ENCODE measurements around the gene ZNF236. TPM values are rescaled to one million over a fixed set of nuclear protein-coding genes. Genes with fewer than 3 reads are reported as not detected.

The ZNF236 gene
- total and polyA plus RNA-seq, 2 of the 8 experiments (the other 6 are each of a cell fraction or from before 2014, with no cell fraction given), result 6.7 to 14.5 TPM

DNA sequence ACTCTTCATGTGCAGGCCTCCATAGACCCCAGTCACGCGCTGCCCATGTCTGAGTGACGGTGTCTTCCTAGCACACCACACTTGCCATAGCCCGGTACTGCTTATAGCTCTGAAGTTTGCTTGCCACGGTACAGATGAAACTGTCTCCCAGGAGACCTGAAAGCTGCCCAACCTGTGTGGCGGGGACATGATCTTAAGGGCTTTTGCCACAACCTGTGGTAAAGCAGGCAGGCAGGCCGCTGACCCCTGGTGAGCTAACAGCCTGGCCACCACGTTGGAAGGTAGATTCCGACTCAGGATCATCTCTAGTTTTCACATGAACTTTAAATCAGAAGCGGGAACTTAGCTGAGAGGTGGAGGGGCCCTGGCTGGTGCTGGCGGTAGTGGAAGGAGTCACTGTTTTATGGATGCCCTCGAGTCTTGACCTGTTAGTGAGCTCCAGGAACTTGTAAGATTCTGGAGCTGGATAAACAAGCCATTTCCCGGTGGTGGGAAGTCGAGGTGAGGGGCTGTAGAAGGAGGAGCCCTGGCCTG lies 153.3 kb downstream of the ZNF236 start:
- Histone ChIP-seq H2BK120ac (replicated peaks; ENCODE audit: low read depth, low read length) (no peak overlapping the region), H3K4me1 (replicated peaks in 1 of 4; ENCODE audit: control insufficient read depth in 3 of 4, insufficient read depth in 4 of 4, low read length in 3 of 4) (peaks cover 0 to 10% (median 7%) of the 10 kb centered on the region in 4 experiments; a peak in 6 of 7 replicates), H3K23me2 (ENCODE audit: low read depth, low read length) (no peaks in the 10 kb centered on the region), H3K4ac (replicated peaks; ENCODE audit: insufficient read length, low read depth, low read length) (no peak overlapping the region), H2AK5ac (ENCODE audit: low read depth, low read length) (no peak overlapping the region), H3K27ac (ENCODE audit: low read depth, low read length) (no peak overlapping the region), H3K27me3 (replicated peaks in 1 of 4; ENCODE audit: control insufficient read depth in 3 of 4, extremely low read depth in 1 of 4, insufficient read depth in 3 of 4, low read length in 3 of 4) (no peaks in the 10 kb centered on the region), H3K56ac (replicated peaks; ENCODE audit: insufficient read length, low read depth, low read length) (no peak overlapping the region), H3K18ac (ENCODE audit: extremely low read depth, low read length) (no peak overlapping the region; the same call in 1 of the 2 replicates), H2BK20ac (ENCODE audit: low read length) (no peak overlapping the region), H3K4me3 (ENCODE audit: extremely low read depth in 1 of 4, insufficient read depth in 2 of 4, low read depth in 3 of 4, low read length in 4 of 4) (no peak overlapping the region), H3K79me2 (ENCODE audit: control insufficient read depth in 1 of 2, insufficient read depth in 2 of 2, low read length in 2 of 2) (no peaks in the 10 kb centered on the region), H3K9ac (replicated peaks in 1 of 4; ENCODE audit: extremely low read depth in 1 of 4, low read depth in 3 of 4, low read length in 3 of 4) (no peak overlapping the region), H2BK12ac (ENCODE audit: low read depth, low read length) (0 out of 2 replicates have a peak overlapping the region, but pooled peaks have one; percentile 17), H3K36me3 (ENCODE audit: control insufficient read depth in 2 of 4, insufficient read depth in 4 of 4, low read length in 3 of 4) (no peaks in the 10 kb centered on the region), H3K79me1 (ENCODE audit: low read depth, low read length) (no peaks in the 10 kb centered on the region), H4K20me1 (replicated peaks in 1 of 2; ENCODE audit: control insufficient read depth in 1 of 2, insufficient read depth in 2 of 2, low read length in 2 of 2) (no peaks in the 10 kb centered on the region), H4K8ac (ENCODE audit: extremely low read depth, insufficient read depth, low read length) (no peak overlapping the region), H2BK5ac (ENCODE audit: low read depth, low read length) (no peak overlapping the region), H3K23ac (ENCODE audit: insufficient read length) (no peak overlapping the region), H4K91ac (replicated peaks; ENCODE audit: insufficient read length, low read length) (no peak overlapping the region), H3K4me2 (ENCODE audit: insufficient read depth in 1 of 2, low read depth in 2 of 2, low read length in 2 of 2) (no peak overlapping the region), H3K9me3 (ENCODE audit: insufficient read depth in 2 of 2, low read depth in 1 of 2, low read length in 1 of 2) (no peaks in the 10 kb centered on the region), H3K14ac (ENCODE audit: insufficient read length) (no peak overlapping the region), H2AFZ (ENCODE audit: low read length) (no peak overlapping the region), H4K5ac (ENCODE audit: insufficient read length, low read depth, low read length) (no peak overlapping the region), H2BK15ac (ENCODE audit: low read length) (no peak overlapping the region)
- ChIA-PET POLR2A (ENCODE audit: partially characterized antibody) (no interaction called here), CTCF (ENCODE audit: partially characterized antibody) (interaction anchor here (1.1 to 13.3 kb wide), 4 partner anchors 8 to 174 kb away, joined by 4 to 188 read pairs (median 12); no protein-coding TSS in a partner anchor)
- no peak for TF ChIP-seq BRCA1 (IDR thresholded peaks at IDR 0.05; ENCODE audit: low read depth, low read length)
- no peak for TF ChIP-seq NANOG (IDR thresholded peaks at IDR 0.05; ENCODE audit: insufficient read depth, low read depth, low read length, poor library complexity, severe bottlenecking)
- TF ChIP-seq FOSL1 (IDR thresholded peaks at IDR 0.05; ENCODE audit: insufficient read depth, low read depth, low read length), result no peak
- TF ChIP-seq SAP30 (IDR thresholded peaks at IDR 0.05; ENCODE audit: insufficient read depth, insufficient replicate concordance, low read length), result no peak
- TF ChIP-seq POLR2A (IDR thresholded peaks at IDR 0.05; ENCODE audit: control extremely low read depth in 1 of 2, low read depth in 2 of 2, low read length in 2 of 2), result no peak
- no peak for TF ChIP-seq CHD2 (IDR thresholded peaks at IDR 0.05; ENCODE audit: low read length)
- TF ChIP-seq EZH2 (IDR thresholded peaks at IDR 0.05; ENCODE audit: low read depth, low read length, severe bottlenecking), result no peak
- no peak for TF ChIP-seq RXRA (IDR thresholded peaks at IDR 0.05; ENCODE audit: insufficient read depth, low read depth, low read length)
- no peak for TF ChIP-seq POLR2AphosphoS5 (IDR thresholded peaks at IDR 0.05; ENCODE audit: low read depth, low read length)
- no peak for TF ChIP-seq EP300 (IDR thresholded peaks at IDR 0.05; ENCODE audit: borderline replicate concordance in 1 of 2, low read depth in 2 of 2, low read length in 2 of 2)
- no peak for TF ChIP-seq GABPA (IDR thresholded peaks at IDR 0.05; ENCODE audit: borderline replicate concordance, insufficient read depth, low read length)
- no peak for TF ChIP-seq CEBPB (IDR thresholded peaks at IDR 0.05; ENCODE audit: low read depth, low read length)
- TF ChIP-seq NRF1 (IDR thresholded peaks at IDR 0.05; ENCODE audit: low read depth, low read length), result no peak
- DNase-seq (ENCODE audit: low read depth in 1 of 2, low spot score in 2 of 2) (no peak), FAIRE-seq (no peak)
- WGBS, 2 experiments (ENCODE audit: extremely low coverage in 1 of 2, insufficient coverage in 1 of 2, insufficient read length in 1 of 2, insufficient replicate concordance in 2 of 2, low coverage in 1 of 2, low lambda C conversion rate in 2 of 2, missing lambda C conversion rate in 1 of 2), result 91% methylated on average over 14 of the region's 14 CpGs; no CpG with 5 or more reads in 1 of the 2 experiments

Measured in H1 (cell line).